GM21717 (cell line): ENCODE measurements around the gene ZNF428.
"Not testable (repeated sequence)": the region's sequence is repeated elsewhere in the genome, so short reads cannot be mapped to it uniquely, and the experiment has no call there.

Source experiments
- ATAC-seq: cut with Tn5 transposase; IDR thresholded peaks from one replicate; pipeline ENCODE4 v1.9.1; 2021; ENCODE audit warnings: mild to moderate bottlenecking, moderate library complexity; ENCODE audit not compliant: unreplicated experiment

ZNF428 gene

GRCh38 chr19:43619262-43620060 is at the start of gene ZNF428:
Gene ZNF428 (minus strand): TSS chr19:43619629. CDS start chr19:43614304, 5,325 bp downstream.
- ATAC-seq = peak; percentile 63

- ATAC-seq = peak; percentile 79
These were observed 49.1 kb upstream of the ZNF428 start for GRCh38 chr19:43668406-43669109.

GRCh38 chr19:43667876-43668405 is 48.5 kb upstream of the ZNF428 start:
- ATAC-seq = no peak

GRCh38 chr19:43667126-43667875 is 47.9 kb upstream of the ZNF428 start:
- no peak for ATAC-seq

- no peak for ATAC-seq
These were observed 44.6 kb upstream of the ZNF428 start for GRCh38 chr19:43664018-43664417.

- ATAC-seq = no peak
These were observed 43.1 kb upstream of the ZNF428 start for GRCh38 chr19:43662487-43662886.

GRCh38 chr19:43660971-43661360 is 41.5 kb upstream of the ZNF428 start:
- ATAC-seq = no peak

GRCh38 chr19:43660301-43660970 is 41.0 kb upstream of the ZNF428 start:
- no peak for ATAC-seq

- no peak for ATAC-seq
These were observed 39.1 kb upstream of the ZNF428 start for GRCh38 chr19:43658494-43658893.

- ATAC-seq = no peak
These were observed 38.6 kb upstream of the ZNF428 start for GRCh38 chr19:43658001-43658400.

GRCh38 chr19:43656436-43656835 is 37.0 kb upstream of the ZNF428 start:
- no peak for ATAC-seq

- no peak for ATAC-seq
These were observed 33.1 kb upstream of the ZNF428 start for GRCh38 chr19:43652546-43652874.

- no peak for ATAC-seq
These were observed 32.5 kb upstream of the ZNF428 start for GRCh38 chr19:43651758-43652545.

GRCh38 chr19:43650276-43650675 is 30.8 kb upstream of the ZNF428 start:
- ATAC-seq = not testable (repeated sequence)

- no peak for ATAC-seq
These were observed 30.1 kb upstream of the ZNF428 start for GRCh38 chr19:43649514-43649913.

- no peak for ATAC-seq
These were observed 29.2 kb upstream of the ZNF428 start for GRCh38 chr19:43648633-43649032.

- no peak for ATAC-seq
These were observed 24.8 kb upstream of the ZNF428 start for GRCh38 chr19:43644181-43644580.

- ATAC-seq = no peak
These were observed 23.9 kb upstream of the ZNF428 start for GRCh38 chr19:43643326-43643725.

- ATAC-seq = no peak
These were observed 23.1 kb upstream of the ZNF428 start for GRCh38 chr19:43642531-43642930.

GRCh38 chr19:43641333-43641732 is 21.9 kb upstream of the ZNF428 start:
- no peak for ATAC-seq
